OCI-LY3 (cell line): ENCODE measurements around the gene CASP3.

ENCODE experiments used
- EZH2phosphoT487 ChIP-seq: fragments of 200-600 bp; shearing (Covaris generic); IDR thresholded peaks from 2 replicates; pipeline ENCODE4 v1.6.1; 2018; ENCODE audit warnings: antibody characterized with exemption, mixed run types, low read depth
- TF ChIP-seq, protein P1 (sequence below): fragments of 200-600, 300-600 bp; sonication (generic); IDR thresholded peaks from 2 replicates; pipeline ENCODE4 v1.5.1; 2014; ENCODE audit warnings: antibody characterized with exemption, low read length, low read depth

GRCh38 chr4:184641451-184641850 is 7.8 kb downstream of the CASP3 start:
- TF ChIP-seq, protein P1, sequence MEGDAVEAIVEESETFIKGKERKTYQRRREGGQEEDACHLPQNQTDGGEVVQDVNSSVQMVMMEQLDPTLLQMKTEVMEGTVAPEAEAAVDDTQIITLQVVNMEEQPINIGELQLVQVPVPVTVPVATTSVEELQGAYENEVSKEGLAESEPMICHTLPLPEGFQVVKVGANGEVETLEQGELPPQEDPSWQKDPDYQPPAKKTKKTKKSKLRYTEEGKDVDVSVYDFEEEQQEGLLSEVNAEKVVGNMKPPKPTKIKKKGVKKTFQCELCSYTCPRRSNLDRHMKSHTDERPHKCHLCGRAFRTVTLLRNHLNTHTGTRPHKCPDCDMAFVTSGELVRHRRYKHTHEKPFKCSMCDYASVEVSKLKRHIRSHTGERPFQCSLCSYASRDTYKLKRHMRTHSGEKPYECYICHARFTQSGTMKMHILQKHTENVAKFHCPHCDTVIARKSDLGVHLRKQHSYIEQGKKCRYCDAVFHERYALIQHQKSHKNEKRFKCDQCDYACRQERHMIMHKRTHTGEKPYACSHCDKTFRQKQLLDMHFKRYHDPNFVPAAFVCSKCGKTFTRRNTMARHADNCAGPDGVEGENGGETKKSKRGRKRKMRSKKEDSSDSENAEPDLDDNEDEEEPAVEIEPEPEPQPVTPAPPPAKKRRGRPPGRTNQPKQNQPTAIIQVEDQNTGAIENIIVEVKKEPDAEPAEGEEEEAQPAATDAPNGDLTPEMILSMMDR: no peak
- no peak for TF ChIP-seq EZH2phosphoT487
